Activated CD8-positive, alpha-beta T cell treated with anti-CD3 and anti-CD28 coated beads, Interleukin-2, amount 10 ng/mL, durations not matched to agents 7 days and 5 days (primary cell): ENCODE results near the gene VBP1. TPM values are rescaled to one million over a fixed set of nuclear protein-coding genes. Genes with fewer than 3 reads are reported as not detected.
"Not testable (repeated sequence)": the region's sequence is repeated elsewhere in the genome, so short reads cannot be mapped to it uniquely, and the experiment has no call there.

Source experiments
- ATAC-seq: fragments of 150-1000 bp; cut with Tn5 transposase; one replicate; pipeline ENCODE4 v1.10.0; 2021; ENCODE audit warnings: moderate library complexity
- CTCF ChIA-PET: fragments of 350-600 bp; sonication (Branson Sonifier 250); formaldehyde crosslinking; loops from one replicate; lab custom pipeline; 2021; ENCODE audit warnings: antibody characterized with exemption; lab: Charles Lee
- POLR2A ChIA-PET: fragments of 350-600 bp; sonication (Branson Sonifier 250); formaldehyde crosslinking; loops from one replicate; lab custom pipeline; 2021; ENCODE audit warnings: antibody characterized with exemption; lab: Charles Lee
- DNase-seq: peaks from one replicate; pipeline ENCODE4 v3.0.0-alpha.2; 2020
- H3K27ac Mint-ChIP-seq: one replicate; pipeline ENCODE4 v1.8.0; 2021; ENCODE audit warnings: mild to moderate bottlenecking, mixed read lengths
- H3K27me3 Mint-ChIP-seq: one replicate; pipeline ENCODE4 v1.8.0; 2021; ENCODE audit warnings: low read depth, mixed read lengths
- H3K36me3 Mint-ChIP-seq: one replicate; pipeline ENCODE4 v1.8.0; 2021; ENCODE audit warnings: low read depth, mixed read lengths
- H3K4me1 Mint-ChIP-seq: one replicate; pipeline ENCODE4 v1.8.0; 2021; ENCODE audit warnings: low read depth, mixed read lengths
- H3K4me3 Mint-ChIP-seq: one replicate; pipeline ENCODE4 v1.8.0; 2021; ENCODE audit warnings: mild to moderate bottlenecking, mixed read lengths
- H3K9me3 Mint-ChIP-seq: one replicate; pipeline ENCODE4 v1.8.0; 2022; ENCODE audit warnings: mixed read lengths; ENCODE audit not compliant: insufficient read depth
- total RNA-seq, 2 experiments: library from RNA; stranded (reverse); gene quantifications; one replicate each; pipeline ENCODE4 v1.2.3, GENCODE V29; 2021

The VBP1 gene
- total RNA-seq, 2 experiments from 2014 or later, result 64.2 to 65.1 TPM

DNA sequence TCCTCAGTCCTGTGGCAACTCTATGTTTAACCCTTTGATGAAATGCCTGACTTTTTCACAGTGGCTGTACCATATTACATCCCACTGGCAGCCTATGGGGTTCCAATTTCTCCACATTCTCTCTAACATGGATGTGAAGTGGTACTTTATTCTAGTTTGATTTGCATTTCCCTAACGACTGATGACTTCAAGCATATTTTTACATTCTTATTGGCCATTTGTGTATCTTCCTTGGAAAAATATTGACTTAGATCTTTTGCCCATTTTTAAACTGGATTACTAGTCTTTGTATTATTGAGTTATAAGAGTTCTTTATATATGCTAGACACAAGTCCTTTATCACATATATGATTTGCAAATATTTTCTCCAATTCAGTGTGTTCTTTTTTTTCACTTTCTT lies 50.2 kb downstream of the VBP1 start:
- H3K27me3 Mint-ChIP-seq, result no peaks in the 10 kb centered on the region
- DNase-seq, result no peak
- peaks cover 19% of the 10 kb centered on the region for H3K4me1 Mint-ChIP-seq
- H3K27ac Mint-ChIP-seq, result no peak overlapping the region
- H3K4me3 Mint-ChIP-seq, result no peak overlapping the region
- H3K36me3 Mint-ChIP-seq, result peaks cover under 1% of the 10 kb centered on the region
- ChIA-PET POLR2A (no interaction called here), CTCF (no interaction called here)
- no peak for ATAC-seq
- no peaks in the 10 kb centered on the region for H3K9me3 Mint-ChIP-seq

DNA sequence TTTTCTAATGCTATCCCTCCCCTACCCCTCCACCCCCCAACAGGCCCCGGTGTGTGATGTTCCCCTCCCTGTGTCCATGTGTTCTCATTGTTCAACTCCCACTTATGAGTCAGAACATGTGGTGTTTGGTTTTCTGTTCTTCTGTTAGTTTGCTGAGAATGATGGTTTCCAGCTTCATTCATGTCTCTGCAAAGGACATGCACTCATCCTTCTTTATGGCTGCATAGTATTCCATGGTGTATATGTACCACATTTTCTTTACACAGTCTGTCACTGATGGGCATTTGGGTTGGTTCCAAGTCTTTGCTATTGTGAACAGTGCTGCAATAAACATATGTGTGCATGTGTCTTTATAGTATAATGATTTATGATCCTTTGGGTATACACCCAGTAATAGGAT lies 51.7 kb downstream of the VBP1 start:
- DNase-seq, H3K4me3 Mint-ChIP-seq, CTCF ChIA-PET, H3K27ac Mint-ChIP-seq, H3K36me3 Mint-ChIP-seq, POLR2A ChIA-PET, H3K27me3 Mint-ChIP-seq, ATAC-seq, H3K4me1 Mint-ChIP-seq, H3K9me3 Mint-ChIP-seq: not testable (repeated sequence)

DNA sequence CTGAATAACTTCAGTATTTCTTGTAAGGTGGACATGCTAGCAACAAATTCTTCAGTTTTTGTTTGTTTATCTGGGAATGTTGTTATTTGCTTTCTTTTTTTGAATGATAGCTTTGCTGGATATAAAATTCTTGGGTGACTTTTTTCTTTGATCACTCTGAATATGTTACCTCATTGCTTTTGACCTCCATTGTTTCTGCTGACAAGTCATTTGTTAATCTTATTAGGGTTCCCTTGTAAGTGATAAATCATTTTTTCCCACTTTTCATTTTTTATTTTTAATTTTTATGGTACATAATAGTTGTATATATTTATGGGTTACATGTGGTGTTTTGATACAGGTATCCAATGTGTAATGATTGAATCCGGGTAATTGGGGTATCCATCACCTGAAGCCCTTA lies 54.7 kb downstream of the VBP1 start:
- CTCF ChIA-PET, result no interaction called here
- no peak overlapping the region for H3K27ac Mint-ChIP-seq
- H3K4me3 Mint-ChIP-seq, result no peak overlapping the region
- POLR2A ChIA-PET, result no interaction called here
- DNase-seq (no peak), ATAC-seq (no peak)
- no peaks in the 10 kb centered on the region for H3K36me3 Mint-ChIP-seq
- no peaks in the 10 kb centered on the region for H3K9me3 Mint-ChIP-seq
- no peaks in the 10 kb centered on the region for H3K27me3 Mint-ChIP-seq
- no peaks in the 10 kb centered on the region for H3K4me1 Mint-ChIP-seq

DNA sequence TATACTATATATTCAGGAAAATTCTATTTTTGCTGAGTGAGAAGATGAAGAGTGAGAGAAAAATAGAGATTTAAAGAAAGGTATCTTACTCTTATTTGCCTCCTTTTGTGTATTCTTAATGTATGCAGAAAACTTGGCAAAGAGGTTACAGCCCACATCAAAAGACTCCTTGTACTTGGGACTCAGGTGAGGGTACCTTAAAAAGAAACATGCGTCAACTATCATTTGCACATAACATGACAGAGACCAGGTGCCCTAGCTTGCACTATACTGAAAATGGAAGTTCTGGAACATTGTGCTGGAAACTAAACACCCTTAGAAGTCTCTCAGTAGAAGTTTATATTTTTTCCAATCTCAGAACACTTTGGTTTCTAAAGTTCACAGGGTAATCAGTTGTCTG lies 63.6 kb downstream of the VBP1 start:
- ATAC-seq, result no peak
- ChIA-PET POLR2A (no interaction called here), CTCF (interaction anchor here (1.5 kb wide), 1 partner anchor 10 kb away, joined by 4 read pairs; no protein-coding TSS in a partner anchor)
- no peak for DNase-seq
- Mint-ChIP-seq H3K9me3 (no peaks in the 10 kb centered on the region), H3K4me3 (no peak overlapping the region), H3K27ac (no peak overlapping the region), H3K4me1 (peaks cover 4% of the 10 kb centered on the region), H3K27me3 (no peaks in the 10 kb centered on the region), H3K36me3 (no peaks in the 10 kb centered on the region)

Other genes with a start within 250 kb of the VBP1 start
- 1 to 10 TPM; 4.1 to 4.2 TPM for gene F8, start 193.7 kb upstream of the VBP1 start, total RNA-seq
- gene FUNDC2, start 189.6 kb upstream of the VBP1 start, total RNA-seq, result 10 to 100 TPM; 49.3 to 51.7 TPM
- 1 to 10 TPM; 4.1 to 5.6 TPM for gene CMC4, start 145.3 kb upstream of the VBP1 start, total RNA-seq
- 10 to 100 TPM; 20.2 to 21.4 TPM for gene MTCP1, start 145.3 kb upstream of the VBP1 start, total RNA-seq
- 10 to 100 TPM; 32.8 to 33.5 TPM for gene BRCC3, start 145.0 kb upstream of the VBP1 start, total RNA-seq
- gene RAB39B, start 48.0 kb downstream of the VBP1 start, total RNA-seq, result 1 to 10 TPM; 7.2 to 7.5 TPM
- gene CLIC2, start 118.2 kb downstream of the VBP1 start, total RNA-seq, result under 1 TPM in 1 of 2 experiments, not detected in 1; 0.16 TPM
- gene F8A2, start 165.6 kb downstream of the VBP1 start, total RNA-seq, result not detected
- 10 to 100 TPM in 1 of 2 experiments, 1 to 10 TPM in 1; 9.3 to 10.8 TPM for gene F8A3, start 242.2 kb downstream of the VBP1 start, total RNA-seq